ENCODE measurements around the gene BTRC. TPM values are rescaled to one million over a fixed set of nuclear protein-coding genes. Genes with fewer than 3 reads are reported as not detected.
A peak's percentile ranks its signal among the peaks of the same experiment; 100 is the strongest.
"Not testable (repeated sequence)": the region's sequence is repeated elsewhere in the genome, so short reads cannot be mapped to it uniquely, and the experiment has no call there.

BTRC gene
- total and polyA plus RNA-seq, 5 experiments from 2014 or later = 7.9 to 23.8 (median 11.0) TPM

DNA sequence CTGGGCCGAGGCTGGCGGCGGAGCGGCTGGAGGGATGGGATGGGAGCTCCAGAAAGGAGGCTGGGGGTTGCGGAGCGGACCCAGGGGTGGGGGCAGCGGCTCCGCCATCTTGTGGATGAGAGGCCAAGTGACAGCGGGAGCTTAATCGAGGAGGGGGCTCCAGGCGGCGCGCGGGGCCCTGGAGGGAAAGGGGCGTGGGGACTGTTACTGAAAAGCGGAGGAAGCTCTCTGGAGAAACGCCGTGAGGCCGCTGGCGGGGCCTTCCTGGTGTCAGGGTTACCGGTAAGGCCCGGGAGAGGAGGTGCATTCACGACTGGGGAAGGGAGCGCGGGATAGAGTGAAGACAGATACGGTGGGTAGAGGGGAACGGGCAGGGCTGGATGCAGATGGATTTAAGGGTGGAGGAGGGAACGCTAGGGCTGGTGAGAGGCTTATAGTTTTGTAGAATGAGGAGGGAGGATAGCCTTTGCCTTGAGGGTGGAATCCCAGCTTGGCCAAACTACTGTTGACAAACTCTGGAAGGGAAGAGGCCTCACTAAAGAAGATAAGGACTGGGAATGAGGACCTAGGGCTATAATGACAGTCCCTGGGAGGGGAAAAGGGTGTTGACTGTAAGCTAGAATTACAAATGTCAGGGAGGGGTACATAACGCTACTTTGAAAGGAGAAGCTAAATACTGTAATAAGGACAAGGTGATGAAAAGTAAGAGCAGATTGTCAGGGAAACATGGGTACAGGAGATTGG, 535 bp downstream of the BTRC start:
- Mint-ChIP-seq H3K36me3 (peaks cover 0 to 8% (median 0%) of the 10 kb centered on the region in 3 donors), H3K4me1 (peaks cover 20 to 43% (median 35%) of the 10 kb centered on the region in 4 donors), H3K4me3 (peak overlapping the region; percentile 94 to 100 (median 98)), H3K27ac (peak overlapping the region; percentile 77 to 99 (median 98)), H3K27me3 (peaks cover 4 to 23% (median 11%) of the 10 kb centered on the region in 5 donors), H3K9me3 (no peaks in the 10 kb centered on the region)
- peak; percentile 3 to 10 for ATAC-seq
- DNase-seq = peak in 6 of 10 donors; percentile 15 to 65 (median 30)
- POLR2A ChIA-PET = interaction anchor here (0.6 to 1.5 kb wide), 2 partner anchors 8 to 398 kb away, joined by 3 to 5 read pairs; no protein-coding TSS in a partner anchor

GRCh38 chr10:101355072-101355706, 1.2 kb downstream of the BTRC start:
- H3K27me3 Mint-ChIP-seq = peaks cover 3 to 18% (median 9%) of the 10 kb centered on the region in 5 donors
- ATAC-seq = no peak
- H3K4me3 Mint-ChIP-seq = peak overlapping the region; percentile 94 to 100 (median 98)
- H3K4me1 Mint-ChIP-seq = peaks cover 20 to 43% (median 35%) of the 10 kb centered on the region in 4 donors
- peaks cover 0 to 8% (median 0%) of the 10 kb centered on the region in 3 donors for H3K36me3 Mint-ChIP-seq
- no peak for DNase-seq
- POLR2A ChIA-PET = interaction anchor here (1.2 to 1.5 kb wide), 2 partner anchors 8 to 24 kb away, joined by 3 read pairs; no protein-coding TSS in a partner anchor
- no peaks in the 10 kb centered on the region for H3K9me3 Mint-ChIP-seq
- H3K27ac Mint-ChIP-seq = peak overlapping the region; percentile 77 to 99 (median 98)

- POLR2A ChIA-PET = interaction anchor here (1.2 kb wide), 1 partner anchor 25 kb away, joined by 3 read pairs; no protein-coding TSS in a partner anchor
- peaks cover 0 to 8% (median 3%) of the 10 kb centered on the region in 5 donors for H3K27me3 Mint-ChIP-seq
- peak overlapping the region in 3 of 10 donors; percentile 25 to 88 (median 43) for H3K27ac Mint-ChIP-seq
- peaks cover 0 to 8% (median 0%) of the 10 kb centered on the region in 3 donors for H3K36me3 Mint-ChIP-seq
- DNase-seq (no peak), ATAC-seq (no peak)
- peak overlapping the region in 2 of 10 donors; percentile 48 to 56 for H3K4me3 Mint-ChIP-seq
- peaks cover 17 to 43% (median 35%) of the 10 kb centered on the region in 4 donors for H3K4me1 Mint-ChIP-seq
- no peaks in the 10 kb centered on the region for H3K9me3 Mint-ChIP-seq
Observed at GRCh38 chr10:101356132-101356531, 2.2 kb downstream of the BTRC start.

DNA sequence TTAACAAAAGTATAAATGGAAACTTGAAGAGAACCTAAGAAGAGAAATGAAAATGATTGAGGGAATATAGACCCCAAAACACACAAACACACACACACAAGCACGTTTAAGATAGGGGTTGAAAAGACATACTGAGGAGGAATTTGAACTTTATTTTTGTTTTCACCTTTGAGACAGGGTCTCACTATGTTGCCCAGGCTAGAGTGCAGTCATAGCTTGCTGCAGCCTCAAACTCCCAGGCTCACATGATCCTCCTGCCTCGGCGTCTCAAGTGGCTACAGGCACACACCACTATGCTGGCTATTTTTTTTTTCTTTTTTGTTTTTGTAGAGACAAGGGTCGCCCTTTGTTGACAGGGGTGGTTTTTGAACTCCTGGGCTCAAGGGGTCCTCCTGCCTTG, 4.0 kb downstream of the BTRC start:
- peaks cover 0 to 2% (median 0%) of the 10 kb centered on the region in 5 donors for H3K27me3 Mint-ChIP-seq
- no peak overlapping the region for H3K27ac Mint-ChIP-seq
- no peaks in the 10 kb centered on the region for H3K9me3 Mint-ChIP-seq
- DNase-seq (no peak), ATAC-seq (no peak)
- POLR2A ChIA-PET = interaction anchor here (0.6 kb wide), 1 partner anchor 795 kb away, joined by 3 read pairs; the partner anchor contains the start of gene NOLC1
- H3K36me3 Mint-ChIP-seq = peaks cover 0 to 21% (median 2%) of the 10 kb centered on the region in 3 donors
- no peak overlapping the region for H3K4me3 Mint-ChIP-seq
- peaks cover 24 to 47% (median 39%) of the 10 kb centered on the region in 4 donors for H3K4me1 Mint-ChIP-seq

DNA sequence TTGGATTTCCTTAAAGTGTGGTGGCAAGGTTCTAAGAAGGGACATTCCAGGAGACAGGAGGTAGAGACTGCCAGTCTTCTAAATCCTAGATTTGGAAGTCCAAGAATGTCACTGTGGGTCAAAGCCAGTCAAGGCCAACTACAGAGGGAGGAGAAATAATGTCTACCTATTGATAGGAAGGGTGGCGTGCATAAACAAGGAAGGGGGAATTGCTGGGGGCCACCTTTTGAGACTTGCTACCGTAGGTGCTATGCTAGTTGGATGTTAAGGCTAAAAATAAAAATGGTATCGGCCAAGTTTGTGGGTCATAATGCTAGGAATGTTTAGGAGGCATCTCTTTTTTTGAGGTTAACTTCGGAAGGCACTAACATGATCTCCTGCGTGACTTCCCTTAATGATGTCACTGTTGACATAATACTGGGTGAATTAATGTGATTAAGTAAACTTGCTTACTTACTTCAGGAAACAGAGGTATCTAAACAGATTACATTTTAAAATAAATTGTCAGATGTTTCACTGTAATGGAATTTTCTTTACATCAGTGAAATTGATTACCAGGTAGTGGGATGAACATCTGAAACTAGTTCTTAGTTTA, 4.8 kb downstream of the BTRC start:
- H3K36me3 Mint-ChIP-seq = peaks cover 0 to 21% (median 2%) of the 10 kb centered on the region in 3 donors

DNA sequence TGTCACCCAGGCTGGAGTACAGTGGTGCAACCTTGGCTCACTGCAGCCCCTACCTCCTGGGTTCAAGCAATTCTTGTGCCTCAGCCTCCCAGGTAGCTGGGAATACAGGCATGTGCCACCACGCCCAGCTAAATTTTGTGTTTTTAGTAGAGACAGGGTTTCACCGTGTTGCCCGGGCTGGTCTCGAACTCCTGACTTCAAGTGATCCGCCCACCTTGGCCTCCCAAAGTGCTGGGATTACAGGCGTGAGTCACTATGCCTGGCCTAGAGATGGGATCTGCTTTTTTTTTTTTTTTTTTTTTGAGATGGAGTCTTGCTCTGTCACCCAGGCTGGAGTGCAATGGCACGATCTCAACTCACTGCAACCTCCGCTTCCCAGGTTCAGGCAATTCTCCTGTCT, 6.1 kb downstream of the BTRC start:
- ATAC-seq, POLR2A ChIA-PET, H3K27ac Mint-ChIP-seq: not testable (repeated sequence)

More for the DNA sequence above, 4.8 kb downstream of the BTRC start:
- Mint-ChIP-seq H3K9me3 (no peaks in the 10 kb centered on the region), H3K4me1 (peaks cover 23 to 51% (median 37%) of the 10 kb centered on the region in 4 donors), H3K27ac (peak overlapping the region in 2 of 10 donors; percentile 47 to 71), H3K27me3 (peaks cover 0 to under 1% (median 0%) of the 10 kb centered on the region in 5 donors), H3K4me3 (no peak overlapping the region)
- POLR2A ChIA-PET = no interaction called here
- no peak for DNase-seq
- no peak for ATAC-seq

DNA sequence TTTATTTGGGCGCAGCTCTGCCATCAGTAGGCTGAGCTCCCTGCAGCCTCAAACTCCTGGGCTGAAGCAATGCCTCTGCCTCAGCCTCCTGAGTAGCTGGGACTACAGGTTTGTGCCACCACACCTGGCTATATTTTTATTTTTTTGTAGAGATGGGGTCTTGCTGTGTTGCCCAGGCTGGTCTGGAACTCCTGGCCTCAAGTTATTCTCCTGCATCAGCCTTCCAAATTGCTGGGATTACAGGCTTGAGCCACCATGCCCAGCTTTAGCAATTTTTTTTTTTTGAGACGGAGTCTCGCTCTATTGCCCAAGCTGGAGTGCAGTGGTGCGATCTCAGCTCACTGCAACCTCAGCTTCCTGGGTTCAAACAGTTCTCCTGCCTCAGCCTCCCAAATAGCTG, 6.9 kb downstream of the BTRC start:
- Mint-ChIP-seq H3K36me3 (peaks cover 0 to 26% (median 3%) of the 10 kb centered on the region in 3 donors), H3K4me1 (peaks cover 12 to 40% (median 23%) of the 10 kb centered on the region in 4 donors)
- H3K27me3 Mint-ChIP-seq, H3K27ac Mint-ChIP-seq, POLR2A ChIA-PET, DNase-seq, ATAC-seq, H3K9me3 Mint-ChIP-seq, H3K4me3 Mint-ChIP-seq: not testable (repeated sequence)

More for the DNA sequence above, 6.1 kb downstream of the BTRC start:
- DNase-seq, H3K4me3 Mint-ChIP-seq, H3K9me3 Mint-ChIP-seq, H3K27me3 Mint-ChIP-seq: not testable (repeated sequence)
- Mint-ChIP-seq H3K4me1 (peaks cover 13 to 43% (median 29%) of the 10 kb centered on the region in 4 donors), H3K36me3 (peaks cover 0 to 21% (median 2%) of the 10 kb centered on the region in 3 donors)

- H3K4me3 Mint-ChIP-seq = no peak overlapping the region
- peaks cover 11 to 34% (median 15%) of the 10 kb centered on the region in 4 donors for H3K4me1 Mint-ChIP-seq
- no peaks in the 10 kb centered on the region for H3K9me3 Mint-ChIP-seq
- peak overlapping the region in 1 of 10 donors; percentile 2 for H3K27ac Mint-ChIP-seq
- no peak for DNase-seq
- peaks cover 0 to 37% (median 12%) of the 10 kb centered on the region in 3 donors for H3K36me3 Mint-ChIP-seq
- H3K27me3 Mint-ChIP-seq = no peaks in the 10 kb centered on the region
- POLR2A ChIA-PET = interaction anchor here (1.5 kb wide), 1 partner anchor 9 kb away, joined by 3 read pairs; no protein-coding TSS in a partner anchor
- no peak for ATAC-seq
Observed at GRCh38 chr10:101363850-101364400, 10.0 kb downstream of the BTRC start.

- DNase-seq = no peak
- Mint-ChIP-seq H3K4me1 (peaks cover 8 to 32% (median 16%) of the 10 kb centered on the region in 4 donors), H3K27ac (no peak overlapping the region), H3K9me3 (no peaks in the 10 kb centered on the region), H3K4me3 (no peak overlapping the region), H3K27me3 (no peaks in the 10 kb centered on the region), H3K36me3 (peaks cover 0 to 45% (median 13%) of the 10 kb centered on the region in 3 donors)
- no peak for ATAC-seq
- POLR2A ChIA-PET = no interaction called here
Observed at GRCh38 chr10:101364721-101365120, 10.8 kb downstream of the BTRC start.

DNA sequence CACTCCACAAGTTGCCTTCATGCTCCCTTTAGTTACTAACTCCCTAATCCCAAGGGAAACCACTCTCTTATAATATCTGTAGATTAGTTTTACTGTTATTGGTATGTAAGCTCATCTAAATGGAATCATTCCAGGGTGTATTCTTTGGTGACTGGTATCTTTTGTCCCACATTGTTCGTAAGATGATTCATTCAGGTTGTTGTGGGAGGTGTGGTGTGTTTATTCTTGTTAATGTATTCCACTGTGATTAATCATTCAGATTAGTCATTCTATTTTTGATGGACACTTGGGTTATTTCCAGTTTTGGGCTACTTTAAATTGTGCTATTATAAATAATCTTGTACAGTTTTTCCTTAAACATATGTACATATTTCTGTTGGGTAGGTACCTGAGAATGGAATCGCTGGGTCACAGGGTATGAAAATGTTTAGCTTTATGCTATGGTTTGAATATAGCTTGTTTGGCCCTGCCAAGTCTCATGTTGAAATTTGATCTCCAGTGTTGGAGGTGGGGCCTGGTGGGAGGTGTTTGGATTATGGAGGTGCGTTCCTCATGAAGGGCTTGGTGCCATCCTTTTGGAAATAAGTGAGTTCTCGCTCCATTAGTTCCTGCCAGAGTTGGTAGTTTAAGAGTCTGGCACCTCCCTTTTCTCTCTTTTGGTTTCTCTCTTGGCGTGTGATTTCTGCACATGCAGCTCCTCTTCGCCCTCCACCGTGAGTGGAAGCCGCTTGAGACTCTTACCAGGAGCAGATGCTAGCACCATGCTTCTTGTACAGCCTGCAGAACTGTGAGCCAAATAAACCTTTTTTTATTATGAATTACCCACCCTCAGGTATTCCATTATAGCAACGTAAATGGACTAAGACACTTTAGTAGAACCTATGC, 13.8 kb downstream of the BTRC start:
- no peak for DNase-seq
- H3K27ac Mint-ChIP-seq = peak overlapping the region in 1 of 10 donors; percentile 16
- H3K4me1 Mint-ChIP-seq = peaks cover 8 to 31% (median 18%) of the 10 kb centered on the region in 4 donors
- H3K36me3 Mint-ChIP-seq = peaks cover 0 to 54% (median 18%) of the 10 kb centered on the region in 3 donors
- H3K9me3 Mint-ChIP-seq = no peaks in the 10 kb centered on the region
- no peak overlapping the region for H3K4me3 Mint-ChIP-seq
- H3K27me3 Mint-ChIP-seq = no peaks in the 10 kb centered on the region
- no peak for ATAC-seq
- POLR2A ChIA-PET = no interaction called here

DNA sequence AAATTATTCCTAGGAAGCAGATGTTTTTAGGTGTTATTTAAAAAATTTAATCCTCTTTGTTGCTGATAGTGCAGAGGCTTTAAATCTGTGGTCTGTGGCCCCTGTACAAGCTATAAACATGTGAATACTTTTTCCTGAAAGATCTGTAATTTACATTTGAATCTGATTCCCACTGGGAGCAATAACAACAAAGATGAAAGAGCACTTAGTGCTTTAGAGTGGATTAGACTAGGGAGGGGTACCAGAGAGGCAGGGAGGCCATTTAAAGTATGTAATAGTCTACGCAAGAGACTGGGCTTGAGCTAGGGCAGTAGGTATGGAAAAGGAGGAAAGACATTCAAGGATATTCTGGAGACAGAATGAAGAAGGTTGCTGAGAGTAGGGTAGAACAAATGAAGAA, 19.1 kb downstream of the BTRC start:
- H3K9me3 Mint-ChIP-seq = peaks cover 0 to 3% (median 0%) of the 10 kb centered on the region in 9 donors
- ATAC-seq (no peak), DNase-seq (no peak)
- H3K4me1 Mint-ChIP-seq = peaks cover 15 to 35% (median 25%) of the 10 kb centered on the region in 4 donors
- H3K27me3 Mint-ChIP-seq = no peaks in the 10 kb centered on the region
- peaks cover 5 to 56% (median 16%) of the 10 kb centered on the region in 3 donors for H3K36me3 Mint-ChIP-seq
- POLR2A ChIA-PET = interaction anchor here (0.5 kb wide), 1 partner anchor 20 kb away, joined by 3 read pairs; no protein-coding TSS in a partner anchor
- no peak overlapping the region for H3K4me3 Mint-ChIP-seq
- H3K27ac Mint-ChIP-seq = peak overlapping the region in 1 of 10 donors; percentile 23

All from naive thymus-derived CD8-positive, alpha-beta T cell (primary cell).